HCT116 (cell line): ENCODE measurements around the gene MUC22. TPM values are rescaled to one million over a fixed set of nuclear protein-coding genes. Genes with fewer than 3 reads are reported as not detected.

Source experiments
- ATAC-seq: fragments of 200-7000 bp; cut with Tn5 transposase; 2 replicates; pipeline ENCODE4 v1.9.1; 2020; ENCODE audit warnings: mild to moderate bottlenecking, moderate library complexity
- BruUV-seq: library from RNA; stranded (reverse); fragments of 400-500 nt; replicated peaks from 2 replicates; lab custom pipeline; 2021; lab: Mats Ljungman, UMichigan
- CTCF ChIA-PET: fragments of 300-600 bp; sonication (Branson Sonifier 250); formaldehyde crosslinking; loops from one replicate; lab custom pipeline; 2021; ENCODE audit warnings: antibody characterized with exemption; lab: Charles Lee
- POLR2A ChIA-PET: fragments of 300-600, 350-600 bp; sonication (Branson Sonifier 250); formaldehyde crosslinking; loops from one replicate; lab custom pipeline; 2021; ENCODE audit warnings: antibody characterized with exemption; lab: Charles Lee
- RAD21 ChIA-PET, 2 experiments: fragments of 300-600 bp; sonication (Branson Sonifier 250); formaldehyde crosslinking; loops; one replicate each; lab custom pipeline; 2023; ENCODE audit warnings: low total read pairs in 2 of 2; ENCODE audit not compliant: uncharacterized antibody in 2 of 2, unreplicated experiment in 2 of 2, low non-redundant PET in 1 of 2; lab: Charles Lee
- DNase-seq: peaks from one replicate; pipeline ENCODE4 v3.0.0-alpha.2; 2010; ENCODE audit warnings: low read depth, low spot score
- H2AFZ ChIP-seq: fragments of 200-600 bp; shearing (Covaris generic), sonication (generic); 2 replicates; pipeline ENCODE4 v1.6.1; 2017; ENCODE audit warnings: low read depth, mixed run types, mixed read lengths, antibody characterized with exemption, low read length; ENCODE audit not compliant: poor library complexity, severe bottlenecking
- H3K27ac ChIP-seq: 2 replicates; pipeline ENCODE4 v1.5.1; 2012; ENCODE audit warnings: low read depth, low read length
- H3K27me3 ChIP-seq: fragments of 200-600 bp; sonication (generic); 2 replicates; pipeline ENCODE4 v1.6.1; 2016; ENCODE audit warnings: mixed run types, low read length, mixed read lengths; ENCODE audit not compliant: insufficient read depth
- H3K36me3 ChIP-seq, 2 experiments: fragments of 200-500 bp in 1 of 2; fragments of 200-600 bp in 1 of 2; sonication (Bioruptor generic) in 1 of 2; sonication (generic) in 1 of 2; 2 replicates each; pipeline versions ENCODE4 v1.5.1 to v1.6.1; 2014 to 2016; ENCODE audit warnings: low read length in 2 of 2, inconsistent platforms in 1 of 2, mixed read lengths in 1 of 2, mixed run types in 1 of 2; ENCODE audit not compliant: insufficient read depth in 2 of 2, control insufficient read depth in 1 of 2
- H3K4me1 ChIP-seq, 2 experiments: fragments of 200-600 bp in 1 of 2; sonication (generic) in 1 of 2; 2 replicates each; pipeline versions ENCODE4 v1.5.1 to v1.6.1; 2012 to 2017; ENCODE audit warnings: low read length in 2 of 2, inconsistent platforms in 1 of 2, mild to moderate bottlenecking in 1 of 2, mixed read lengths in 1 of 2, mixed run types in 1 of 2, moderate library complexity in 1 of 2; ENCODE audit not compliant: insufficient read depth in 2 of 2, control insufficient read depth in 1 of 2
- H3K4me2 ChIP-seq: fragments of 200-600 bp; sonication (generic); 2 replicates; pipeline ENCODE4 v1.6.1; 2017; ENCODE audit warnings: mixed run types, low read length, mixed read lengths
- H3K4me3 ChIP-seq, 2 experiments: fragments of 200-600 bp in 1 of 2; sonication (generic) in 1 of 2; replicated peaks in 1 of 2; 2 replicates each; pipeline ENCODE4 v1.5.1; 2011 to 2016; ENCODE audit warnings: low read length in 2 of 2, control low read depth in 1 of 2, low read depth in 1 of 2, mild to moderate bottlenecking in 1 of 2, mixed read lengths in 1 of 2, mixed run types in 1 of 2
- H3K79me2 ChIP-seq: fragments of 200-600 bp; sonication (generic); 2 replicates; pipeline ENCODE4 v1.6.1; 2017; ENCODE audit warnings: mild to moderate bottlenecking, mixed run types, low read length, moderate library complexity, mixed read lengths; ENCODE audit not compliant: insufficient read depth
- H3K9ac ChIP-seq: fragments of 200-600 bp; sonication (generic); 2 replicates; pipeline ENCODE4 v1.6.1; 2016; ENCODE audit warnings: low read length, mixed read lengths
- H3K9me2 ChIP-seq: fragments of 200-600 bp; sonication (generic), shearing (Covaris generic); 2 replicates; pipeline ENCODE4 v1.6.1; 2017; ENCODE audit warnings: mixed run types, mild to moderate bottlenecking, moderate library complexity; ENCODE audit not compliant: insufficient read depth
- H3K9me3 ChIP-seq, 2 experiments: fragments of 200-500 bp in 1 of 2; fragments of 200-600 bp in 1 of 2; sonication (Bioruptor generic) in 1 of 2; sonication (generic) in 1 of 2; 2 replicates each; pipeline ENCODE4 v1.6.1; 2014 to 2017; ENCODE audit warnings: low read length in 2 of 2, mixed read lengths in 2 of 2, inconsistent platforms in 1 of 2, low read depth in 1 of 2, mild to moderate bottlenecking in 1 of 2, mixed run types in 1 of 2, moderate library complexity in 1 of 2; ENCODE audit not compliant: control insufficient read depth in 1 of 2, insufficient read depth in 1 of 2
- H4K20me1 ChIP-seq: fragments of 200-600 bp; sonication (generic), shearing (Covaris generic); 2 replicates; pipeline ENCODE4 v1.6.1; 2017; ENCODE audit warnings: mixed run types, mild to moderate bottlenecking, moderate library complexity; ENCODE audit not compliant: insufficient read depth
- CBX3 ChIP-seq: IDR thresholded peaks from 2 replicates; pipeline ENCODE4 v1.6.1; 2012; ENCODE audit warnings: low read depth
- EGR1 ChIP-seq: IDR thresholded peaks from 2 replicates; pipeline ENCODE4 v1.6.1; 2012; ENCODE audit warnings: low read depth
- EZH2phosphoT487 ChIP-seq: fragments of 200-600 bp; IDR thresholded peaks from 2 replicates; pipeline ENCODE4 v1.6.1; 2018; ENCODE audit warnings: antibody characterized with exemption, borderline replicate concordance
- FOSL1 ChIP-seq: IDR thresholded peaks from 2 replicates; pipeline ENCODE4 v1.6.1; 2012; ENCODE audit warnings: low read depth
- JUND ChIP-seq: IDR thresholded peaks from 2 replicates; pipeline ENCODE4 v1.6.1; 2012
- POLR2A ChIP-seq: IDR thresholded peaks from 2 replicates; pipeline ENCODE4 v1.7.0; 2011; ENCODE audit warnings: borderline replicate concordance; ENCODE audit not compliant: insufficient read depth, insufficient read length; ENCODE audit errors: extremely low read depth
- REST ChIP-seq: IDR thresholded peaks from 2 replicates; pipeline ENCODE4 v1.6.1; 2012; ENCODE audit warnings: low read depth
- SIN3A ChIP-seq: IDR thresholded peaks from 2 replicates; pipeline ENCODE4 v1.6.1; 2012; ENCODE audit warnings: low read depth
- SRF ChIP-seq: IDR thresholded peaks from 2 replicates; pipeline ENCODE4 v1.6.1; 2012; ENCODE audit warnings: low read depth
- ZFX ChIP-seq: fragments of 450-650 bp; IDR thresholded peaks from 2 replicates; pipeline ENCODE4 v1.6.1; 2017
- ZNF274 ChIP-seq: fragments of 200-500 bp; sonication (Bioruptor generic); IDR thresholded peaks from 2 replicates; pipeline ENCODE4 v1.6.1; 2014; ENCODE audit warnings: mild to moderate bottlenecking, low read depth, low read length, inconsistent platforms
- intact Hi-C: fragments of 100-400 bp; cut with micrococcal nuclease; formaldehyde crosslinking; loops from 2 replicates; pipeline ENCODE4 v1.10.0; 2022
- total RNA-seq: library from RNA; stranded (reverse); gene quantifications from one replicate; pipeline ENCODE4 v1.2.1, GENCODE V29; 2021; ENCODE audit not compliant: unreplicated experiment
- TF ChIP-seq, protein P1 (sequence below), 3 experiments: fragments of 200-600 bp in 1 of 3; sonication (generic) in 1 of 3; IDR thresholded peaks in 2 of 3; conservative IDR thresholded peaks in 1 of 3; 2 replicates each; pipeline ENCODE4 v1.5.1; 2012 to 2017; ENCODE audit warnings: low read depth in 2 of 3, low read length in 2 of 3, antibody characterized with exemption in 1 of 3, borderline replicate concordance in 1 of 3, control low read depth in 1 of 3, mild to moderate bottlenecking in 1 of 3, mixed read lengths in 1 of 3, mixed run types in 1 of 3, moderate library complexity in 1 of 3; ENCODE audit not compliant: insufficient read depth in 1 of 3
- TF ChIP-seq, protein P2 (sequence below): IDR thresholded peaks from 2 replicates; pipeline ENCODE4 v1.6.1; 2012

The MUC22 gene
- total RNA-seq, 1 experiment from 2014 or later = not detected

DNA sequence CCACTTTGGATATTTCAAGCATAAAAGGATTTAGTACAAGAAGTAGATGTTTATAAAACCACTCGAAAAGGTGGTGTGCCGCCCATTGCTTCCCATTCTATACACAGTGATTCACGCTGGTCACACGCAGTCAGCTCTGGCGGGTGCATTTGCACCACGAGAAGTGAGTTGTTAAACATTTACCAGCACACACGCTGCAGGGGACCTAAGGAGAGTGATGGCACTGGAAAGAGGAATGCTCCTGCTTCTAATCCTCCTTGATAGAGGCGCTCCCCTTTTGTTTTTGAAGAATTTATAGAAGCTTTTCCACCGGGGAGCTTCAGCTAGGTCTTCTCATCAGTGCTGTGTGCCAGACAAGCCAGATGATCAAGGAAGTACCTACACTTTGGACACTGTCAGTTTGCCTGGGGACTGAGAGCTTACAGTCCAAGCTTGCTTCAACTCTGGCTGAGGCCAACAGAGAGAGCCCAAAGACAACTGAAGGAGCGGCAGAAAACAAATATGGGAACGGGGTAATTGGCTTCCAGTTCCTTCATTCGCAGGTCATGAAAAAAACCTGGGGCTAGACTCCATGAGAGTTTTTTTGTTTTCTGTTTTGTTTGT lies 31.2 kb downstream of the MUC22 start:
- Histone ChIP-seq H2AFZ (no peak overlapping the region), H3K4me3 (no peak overlapping the region), H3K36me3 (no peaks in the 10 kb centered on the region), H3K9me2 (no peaks in the 10 kb centered on the region), H3K27ac (no peak overlapping the region), H3K27me3 (no peaks in the 10 kb centered on the region), H4K20me1 (no peaks in the 10 kb centered on the region), H3K4me1 (peaks cover 0 to 8% of the 10 kb centered on the region in 2 experiments; a peak in 2 of 4 replicates), H3K4me2 (no peak overlapping the region), H3K9me3 (no peaks in the 10 kb centered on the region), H3K9ac (no peak overlapping the region), H3K79me2 (no peaks in the 10 kb centered on the region)
- POLR2A ChIA-PET = interaction anchor here (1.8 kb wide), 1 partner anchor 19 kb away, joined by 7 read pairs; no protein-coding TSS in a partner anchor
- intact Hi-C loops = no loop called here
- ATAC-seq = no peak
- CTCF ChIA-PET = interaction anchor here (1.2 to 3.2 kb wide), 5 partner anchors 29 to 213 kb away, joined by 3 to 16 read pairs (median 9); partner anchors contain the start of gene VARS2
- RAD21 ChIA-PET = no interaction called here
- BruUV-seq = no TSS peak
- no peak for TF ChIP-seq EZH2phosphoT487
- TF ChIP-seq SRF = no peak
- TF ChIP-seq REST = no peak
- TF ChIP-seq, protein P1, sequence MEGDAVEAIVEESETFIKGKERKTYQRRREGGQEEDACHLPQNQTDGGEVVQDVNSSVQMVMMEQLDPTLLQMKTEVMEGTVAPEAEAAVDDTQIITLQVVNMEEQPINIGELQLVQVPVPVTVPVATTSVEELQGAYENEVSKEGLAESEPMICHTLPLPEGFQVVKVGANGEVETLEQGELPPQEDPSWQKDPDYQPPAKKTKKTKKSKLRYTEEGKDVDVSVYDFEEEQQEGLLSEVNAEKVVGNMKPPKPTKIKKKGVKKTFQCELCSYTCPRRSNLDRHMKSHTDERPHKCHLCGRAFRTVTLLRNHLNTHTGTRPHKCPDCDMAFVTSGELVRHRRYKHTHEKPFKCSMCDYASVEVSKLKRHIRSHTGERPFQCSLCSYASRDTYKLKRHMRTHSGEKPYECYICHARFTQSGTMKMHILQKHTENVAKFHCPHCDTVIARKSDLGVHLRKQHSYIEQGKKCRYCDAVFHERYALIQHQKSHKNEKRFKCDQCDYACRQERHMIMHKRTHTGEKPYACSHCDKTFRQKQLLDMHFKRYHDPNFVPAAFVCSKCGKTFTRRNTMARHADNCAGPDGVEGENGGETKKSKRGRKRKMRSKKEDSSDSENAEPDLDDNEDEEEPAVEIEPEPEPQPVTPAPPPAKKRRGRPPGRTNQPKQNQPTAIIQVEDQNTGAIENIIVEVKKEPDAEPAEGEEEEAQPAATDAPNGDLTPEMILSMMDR (IDR thresholded peaks at IDR 0.05 in 2 of 3, conservative IDR thresholded peaks at IDR 0.05 in 1 of 3; ENCODE audit: borderline replicate concordance in 1 of 3, insufficient read depth in 1 of 3, low read depth in 2 of 3, low read length in 2 of 3) = no peak
- TF ChIP-seq CBX3 = no peak
- no peak for TF ChIP-seq EGR1
- TF ChIP-seq SIN3A = no peak
- no peak for TF ChIP-seq FOSL1
- TF ChIP-seq POLR2A = no peak
- TF ChIP-seq ZNF274 = no peak
- no peak for TF ChIP-seq ZFX
- TF ChIP-seq JUND = no peak
- TF ChIP-seq, protein P2, sequence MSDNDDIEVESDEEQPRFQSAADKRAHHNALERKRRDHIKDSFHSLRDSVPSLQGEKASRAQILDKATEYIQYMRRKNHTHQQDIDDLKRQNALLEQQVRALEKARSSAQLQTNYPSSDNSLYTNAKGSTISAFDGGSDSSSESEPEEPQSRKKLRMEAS = no peak
- no peak for DNase-seq
